Suprapubic skin (tissue), 4 donors: ENCODE data around the gene SMOC2. TPM values are rescaled to one million over a fixed set of nuclear protein-coding genes. Genes with fewer than 3 reads are reported as not detected.

Experiments
- DNase-seq, 2 donors: peaks; one replicate each; pipeline ENCODE4 v3.0.0-alpha.2; 2019; ENCODE audit warnings: low spot score in 2 of 2
- H3K27ac ChIP-seq: fragments of 200-600 bp; sonication (generic); one replicate; pipeline ENCODE4 v1.5.1; 2019
- H3K27me3 ChIP-seq: fragments of 200-600 bp; sonication (generic); one replicate; pipeline ENCODE4 v1.5.1; 2019
- H3K36me3 ChIP-seq: fragments of 200-600 bp; sonication (generic); one replicate; pipeline ENCODE4 v1.5.1; 2019
- H3K4me1 ChIP-seq: fragments of 200-600 bp; sonication (generic); one replicate; pipeline ENCODE4 v1.5.1; 2019
- H3K4me3 ChIP-seq: fragments of 200-600 bp; sonication (generic); one replicate; pipeline ENCODE4 v1.5.1; 2019; ENCODE audit warnings: mild to moderate bottlenecking
- H3K9me3 ChIP-seq: fragments of 200-600 bp; sonication (generic); one replicate; pipeline ENCODE4 v1.5.1; 2019
- CTCF ChIP-seq, 2 donors: fragments of 200-600 bp in 1 of 2; fragments of 450-650 bp in 1 of 2; sonication (generic) in 1 of 2; IDR thresholded peaks; one replicate each; pipeline ENCODE4 v1.5.1; 2016 to 2019; ENCODE audit warnings: antibody characterized with exemption in 2 of 2, mild to moderate bottlenecking in 1 of 2, moderate library complexity in 1 of 2
- EP300 ChIP-seq: sonication (generic); formaldehyde crosslinking; IDR thresholded peaks from one replicate; pipeline ENCODE4 v1.6.1; 2017; ENCODE audit warnings: antibody characterized with exemption
- POLR2A ChIP-seq, 2 donors: fragments of 450-650 bp; IDR thresholded peaks; one replicate each; pipeline ENCODE4 v1.6.1; 2017; ENCODE audit warnings: antibody characterized with exemption in 2 of 2, mild to moderate bottlenecking in 2 of 2, moderate library complexity in 2 of 2
- POLR2AphosphoS5 ChIP-seq, 3 donors: sonication (generic); formaldehyde crosslinking; IDR thresholded peaks; one replicate each; pipeline ENCODE4 v1.6.1; 2017; ENCODE audit warnings: antibody characterized with exemption in 3 of 3
- WGBS: methylation state at CpG from one replicate; pipeline ENCODE4 v1.1.5; 2018; 5-methylcytosine and 5-hydroxymethylcytosine counted together
- total RNA-seq, 4 donors: library from RNA; depleted of rRNA; stranded (reverse); fragments of >200 nt; gene quantifications; one replicate each; pipeline ENCODE4 v1.1.0, GENCODE V29; 2016

The SMOC2 gene
- total RNA-seq, 4 donors from 2014 or later, result 16.2 to 22.9 (median 18.8) TPM

GRCh38 chr6:168508903-168509302, 67.9 kb downstream of the SMOC2 start:
- no peaks in the 10 kb centered on the region for H3K9me3 ChIP-seq
- H3K4me1 ChIP-seq, result no peaks in the 10 kb centered on the region
- H3K36me3 ChIP-seq, result no peaks in the 10 kb centered on the region
- H3K4me3 ChIP-seq, result no peak overlapping the region
- H3K27ac ChIP-seq, result no peak overlapping the region
- TF ChIP-seq POLR2AphosphoS5 (IDR thresholded peaks at IDR 0.05), result no peak
- WGBS, result 92% methylated on average over 12 of the region's 12 CpGs
- H3K27me3 ChIP-seq, result no peaks in the 10 kb centered on the region
- DNase-seq, result no peak

DNA sequence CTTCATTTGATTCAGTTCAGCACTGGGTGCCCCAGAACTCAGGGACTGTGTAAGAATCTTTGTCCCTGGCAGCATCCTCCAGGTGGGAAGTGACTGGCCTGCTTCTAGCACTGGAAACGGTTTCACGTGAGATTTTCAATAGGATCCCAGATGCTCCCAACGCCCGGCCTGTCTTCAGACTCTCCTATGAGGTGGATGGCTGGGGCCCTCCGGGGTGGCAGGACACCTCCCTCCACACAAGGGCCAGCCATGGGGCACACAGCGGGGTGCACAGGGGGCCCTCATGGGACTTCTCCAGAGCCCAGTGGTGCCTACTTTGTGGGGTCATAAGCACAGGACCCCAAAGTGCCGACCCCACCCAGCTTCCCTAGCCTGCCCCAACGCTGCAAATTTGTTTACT, 72.8 kb downstream of the SMOC2 start:
- TF ChIP-seq EP300 (no peak), POLR2AphosphoS5 (IDR thresholded peaks at IDR 0.05) (no peak), CTCF (IDR thresholded peaks at IDR 0.05) (no peak), POLR2A (IDR thresholded peaks at IDR 0.05) (no peak)
- no peaks in the 10 kb centered on the region for H3K27me3 ChIP-seq
- H3K27ac ChIP-seq, result no peak overlapping the region
- H3K36me3 ChIP-seq, result no peaks in the 10 kb centered on the region
- no peak overlapping the region for H3K4me3 ChIP-seq
- no peaks in the 10 kb centered on the region for H3K9me3 ChIP-seq
- H3K4me1 ChIP-seq, result no peaks in the 10 kb centered on the region
- DNase-seq, result no peak
- 70% methylated on average over 7 of the region's 8 CpGs for WGBS

DNA sequence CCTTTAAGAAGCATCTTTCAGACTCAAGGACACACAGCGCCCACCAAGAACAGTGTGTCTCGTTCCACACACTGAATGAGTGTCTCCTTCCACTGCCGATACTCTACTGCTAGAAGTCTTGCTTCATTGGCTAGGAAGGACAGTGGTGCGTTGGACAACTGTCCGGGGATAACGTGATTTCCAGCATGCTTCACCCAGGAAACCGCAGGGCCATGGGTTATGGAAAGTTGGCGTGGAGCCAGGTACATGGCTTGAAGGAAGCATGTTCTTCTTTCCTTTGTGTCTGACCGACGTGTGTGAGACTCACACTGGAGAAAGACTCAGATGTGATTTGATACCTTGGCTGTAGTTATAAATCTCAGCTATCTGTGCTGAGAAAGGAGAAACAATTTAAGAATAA, 73.2 kb downstream of the SMOC2 start:
- 50% methylated on average over 10 of the region's 10 CpGs for WGBS
- H3K27me3 ChIP-seq, result no peaks in the 10 kb centered on the region
- no peaks in the 10 kb centered on the region for H3K4me1 ChIP-seq
- no peak for TF ChIP-seq CTCF (IDR thresholded peaks at IDR 0.05)
- no peaks in the 10 kb centered on the region for H3K9me3 ChIP-seq
- no peaks in the 10 kb centered on the region for H3K36me3 ChIP-seq
- peak in 1 of 2 donors; percentile 73 for DNase-seq
- no peak overlapping the region for H3K4me3 ChIP-seq
- no peak overlapping the region for H3K27ac ChIP-seq

DNA sequence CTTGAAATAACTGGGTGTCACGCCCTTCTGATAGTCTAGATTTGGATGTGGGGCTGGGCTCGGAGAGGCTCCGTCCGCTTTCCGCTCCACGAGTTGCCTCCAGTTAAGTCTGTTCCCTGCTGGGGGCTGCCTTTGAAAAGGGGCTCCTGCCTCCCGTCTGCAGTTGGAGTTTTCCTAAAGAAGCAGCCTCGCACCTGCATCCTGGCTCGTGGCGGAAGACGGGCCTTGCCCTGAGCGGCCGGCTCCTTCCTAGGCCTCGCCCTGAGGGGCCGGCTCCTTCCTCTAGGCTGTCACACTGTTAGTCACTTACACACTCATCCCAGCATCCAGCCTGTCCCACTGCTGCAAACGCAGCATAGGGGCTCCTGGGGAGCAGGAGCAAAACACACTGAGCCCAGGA, 74.4 kb downstream of the SMOC2 start:
- 74% methylated on average over 10 of the region's 16 CpGs for WGBS
- Histone ChIP-seq H3K27ac (no peak overlapping the region), H3K27me3 (no peaks in the 10 kb centered on the region), H3K36me3 (no peaks in the 10 kb centered on the region), H3K4me3 (no peak overlapping the region), H3K9me3 (no peaks in the 10 kb centered on the region), H3K4me1 (no peaks in the 10 kb centered on the region)
- DNase-seq, result no peak
- no peak for TF ChIP-seq POLR2A (IDR thresholded peaks at IDR 0.05)
- no peak for TF ChIP-seq CTCF (IDR thresholded peaks at IDR 0.05)
- TF ChIP-seq EP300, result no peak
- no peak for TF ChIP-seq POLR2AphosphoS5 (IDR thresholded peaks at IDR 0.05)

DNA sequence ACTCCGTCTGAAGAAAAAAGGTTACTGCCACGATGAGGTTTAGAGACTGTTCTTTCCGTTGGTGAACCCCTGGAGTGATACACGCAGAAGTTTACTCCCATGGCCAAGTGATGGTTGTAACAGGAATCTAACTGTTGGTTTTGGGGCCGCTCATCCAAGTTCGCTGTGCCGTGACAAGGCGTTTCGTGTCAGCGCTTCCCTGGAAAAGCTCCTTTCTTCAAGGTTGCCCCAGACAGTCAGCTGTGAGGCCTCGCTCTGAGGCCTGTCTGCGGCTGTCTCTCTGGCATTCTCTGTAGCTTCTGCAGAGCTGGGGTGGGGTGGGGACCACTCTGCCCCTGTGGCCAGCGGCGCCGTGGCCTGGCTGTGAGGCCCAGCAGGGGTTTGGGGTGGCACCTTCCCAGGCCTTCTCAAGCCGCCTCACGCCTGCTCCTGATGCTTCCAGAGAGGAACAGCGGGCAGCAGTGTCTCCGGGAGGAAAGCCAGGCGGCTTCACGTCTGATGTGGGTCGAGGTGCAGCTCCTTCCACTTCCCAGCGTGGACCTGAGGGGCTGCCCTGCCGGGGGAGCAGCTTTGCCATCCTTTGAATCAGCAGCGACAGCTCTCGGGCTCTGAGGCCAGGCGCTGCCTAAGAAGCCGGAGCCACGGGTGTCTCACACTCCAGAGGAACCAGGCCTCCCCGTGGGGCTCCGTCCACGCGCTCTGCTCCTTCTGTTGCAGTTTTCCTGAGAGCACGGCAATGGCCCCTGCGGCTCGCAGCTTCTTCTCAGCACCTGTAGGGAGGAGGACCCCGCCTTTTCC, 76.2 kb downstream of the SMOC2 start:
- Histone ChIP-seq H3K27me3 (no peaks in the 10 kb centered on the region), H3K27ac (no peak overlapping the region), H3K4me1 (no peaks in the 10 kb centered on the region), H3K9me3 (no peaks in the 10 kb centered on the region), H3K36me3 (no peaks in the 10 kb centered on the region), H3K4me3 (no peak overlapping the region)
- 86% methylated on average over 23 of the region's 37 CpGs for WGBS
- no peak for DNase-seq
- no peak for TF ChIP-seq POLR2AphosphoS5 (IDR thresholded peaks at IDR 0.05)
- TF ChIP-seq EP300, result no peak
- TF ChIP-seq POLR2A (IDR thresholded peaks at IDR 0.05), result no peak
- TF ChIP-seq CTCF (IDR thresholded peaks at IDR 0.05), result no peak
